HG02642 (cell line): ENCODE results near the gene TNFSF8.

Experiments
- ATAC-seq: cut with Tn5 transposase; IDR thresholded peaks from one replicate; pipeline ENCODE4 v1.9.1; 2021; ENCODE audit warnings: mild to moderate bottlenecking; ENCODE audit not compliant: unreplicated experiment, poor library complexity

Gene TNFSF8, protein sequence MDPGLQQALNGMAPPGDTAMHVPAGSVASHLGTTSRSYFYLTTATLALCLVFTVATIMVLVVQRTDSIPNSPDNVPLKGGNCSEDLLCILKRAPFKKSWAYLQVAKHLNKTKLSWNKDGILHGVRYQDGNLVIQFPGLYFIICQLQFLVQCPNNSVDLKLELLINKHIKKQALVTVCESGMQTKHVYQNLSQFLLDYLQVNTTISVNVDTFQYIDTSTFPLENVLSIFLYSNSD

DNA sequence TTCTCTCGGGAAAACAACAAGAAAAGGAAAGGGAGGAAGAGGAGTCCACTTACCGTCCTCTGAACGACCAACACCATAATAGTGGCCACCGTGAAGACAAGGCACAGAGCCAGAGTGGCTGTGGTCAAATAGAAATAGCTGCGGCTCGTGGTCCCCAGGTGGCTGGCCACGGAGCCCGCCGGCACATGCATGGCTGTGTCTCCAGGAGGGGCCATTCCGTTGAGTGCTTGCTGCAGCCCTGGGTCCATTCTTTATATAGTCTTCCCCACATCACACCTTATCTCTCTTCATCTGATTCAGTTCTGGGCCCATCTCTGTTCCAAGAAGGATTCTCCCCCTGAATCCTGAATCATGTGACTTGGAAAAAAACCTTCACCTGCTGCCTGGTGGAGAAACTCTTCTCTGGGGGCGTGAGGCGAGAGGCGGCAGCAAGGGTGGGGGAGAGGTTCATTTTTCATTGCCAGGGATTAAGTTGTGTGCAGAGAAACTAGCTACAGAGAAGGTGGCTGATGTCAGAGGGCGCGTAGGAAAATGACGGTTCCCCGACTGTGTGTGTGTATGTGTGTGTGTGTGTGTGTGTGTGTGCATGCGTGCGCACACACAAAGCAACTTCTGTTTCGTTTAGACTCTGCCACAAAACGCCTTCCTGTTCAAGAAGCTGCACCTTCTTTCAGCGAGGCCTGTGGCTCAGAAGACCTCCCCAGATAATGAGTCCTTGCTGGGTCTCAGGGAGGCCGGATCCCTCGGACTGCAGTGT, at the start of gene TNFSF8:
Gene TNFSF8 (minus strand): TSS at position 536 of the 757 bp plus-strand sequence. CDS start 288 bp downstream, at position 248.
- peak; percentile 46 for ATAC-seq

GRCh38 chr9:114973216-114973615, 42.8 kb upstream of the TNFSF8 start:
- ATAC-seq: no peak

DNA sequence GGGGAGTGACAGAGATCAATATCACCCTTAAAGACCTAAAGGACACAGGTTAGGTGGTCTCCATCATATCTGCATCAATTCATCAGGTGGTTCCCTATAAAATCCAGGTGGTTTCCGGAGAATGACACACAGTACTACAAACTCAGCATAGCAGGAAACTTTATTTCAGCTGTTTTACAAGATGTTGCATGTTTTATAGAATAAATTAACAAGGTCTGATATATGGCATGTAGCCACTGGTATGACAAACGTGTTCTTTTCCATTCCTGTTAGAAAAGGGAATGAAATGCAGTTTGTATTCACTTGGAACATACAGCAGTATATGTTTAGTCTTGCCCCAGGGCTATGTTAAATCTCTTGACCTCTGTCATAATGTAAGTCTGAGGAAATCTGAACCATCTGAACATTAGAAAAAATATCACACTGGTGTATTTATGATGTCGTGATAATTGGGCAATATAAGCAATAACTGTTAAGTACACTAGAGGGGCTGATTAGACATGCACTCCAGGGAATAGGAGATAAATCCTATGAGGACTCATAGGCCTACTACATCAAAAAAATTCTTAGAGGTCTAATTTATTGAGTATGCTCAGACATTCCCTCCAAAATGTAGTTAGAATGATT, 42.2 kb upstream of the TNFSF8 start:
- ATAC-seq: no peak

DNA sequence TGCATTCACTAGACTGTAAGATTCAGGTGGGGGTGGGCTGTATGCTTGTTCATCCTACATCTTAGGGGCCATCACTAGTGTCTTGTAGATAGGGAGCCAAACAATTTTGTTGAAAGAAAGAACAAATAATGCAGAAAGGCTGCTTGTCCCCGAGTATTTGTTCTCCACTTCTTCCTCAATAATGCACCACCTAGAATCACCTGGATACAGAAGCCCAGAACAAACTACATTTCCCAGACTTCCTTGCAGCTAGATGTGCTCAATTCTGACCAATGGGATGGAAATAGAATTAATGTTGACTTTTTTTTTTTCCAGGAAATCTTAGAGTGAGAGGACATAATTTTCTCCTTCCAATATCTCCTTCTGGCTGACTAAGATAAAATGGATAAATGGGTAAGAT, 38.9 kb upstream of the TNFSF8 start:
- no peak for ATAC-seq

- no peak for ATAC-seq
Measured at GRCh38 chr9:114968671-114969070, 38.3 kb upstream of the TNFSF8 start.

DNA sequence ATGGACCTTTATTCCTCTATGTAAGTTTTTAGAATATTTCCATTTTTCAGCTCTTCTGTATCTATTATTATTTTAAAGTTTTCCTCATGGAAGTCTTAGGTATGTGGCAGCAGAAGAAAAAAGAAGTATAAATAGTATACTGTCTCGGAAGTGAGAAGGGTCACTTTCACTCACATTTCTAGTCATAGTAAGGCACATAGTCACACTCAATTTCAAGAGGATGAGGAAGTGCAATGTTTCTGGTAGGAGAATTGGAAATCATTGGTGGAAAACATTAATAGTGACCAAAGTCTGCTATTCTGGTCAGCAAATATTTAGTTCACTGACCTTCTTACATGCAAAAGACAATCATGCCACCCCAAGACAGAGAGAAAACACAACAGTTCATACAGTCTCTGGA, 35.2 kb upstream of the TNFSF8 start:
- ATAC-seq: no peak

DNA sequence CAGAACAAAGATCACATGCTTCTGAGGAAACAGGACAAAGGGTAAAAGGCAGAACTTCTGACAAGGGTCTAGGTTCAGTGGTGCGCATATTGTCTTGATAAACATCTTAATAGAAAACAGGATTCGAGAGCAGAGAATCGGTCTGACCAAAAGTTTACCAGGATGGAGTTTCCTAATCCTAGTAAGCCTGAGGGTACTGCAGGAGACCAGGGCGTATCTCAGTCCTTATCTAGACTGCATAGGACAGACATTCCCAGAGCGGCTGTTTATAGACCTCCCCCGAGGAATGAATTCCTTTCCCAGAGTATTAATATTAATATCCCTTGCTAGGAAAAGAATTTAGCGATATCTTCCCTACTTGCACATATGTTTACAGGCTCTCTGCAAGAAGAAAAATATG, 32.4 kb upstream of the TNFSF8 start:
- no peak for ATAC-seq

- no peak for ATAC-seq
Measured at GRCh38 chr9:114960276-114960675, 29.9 kb upstream of the TNFSF8 start.

- ATAC-seq: no peak
Measured at GRCh38 chr9:114958844-114959235, 28.4 kb upstream of the TNFSF8 start.

GRCh38 chr9:114958021-114958843, 27.8 kb upstream of the TNFSF8 start:
- ATAC-seq: no peak

DNA sequence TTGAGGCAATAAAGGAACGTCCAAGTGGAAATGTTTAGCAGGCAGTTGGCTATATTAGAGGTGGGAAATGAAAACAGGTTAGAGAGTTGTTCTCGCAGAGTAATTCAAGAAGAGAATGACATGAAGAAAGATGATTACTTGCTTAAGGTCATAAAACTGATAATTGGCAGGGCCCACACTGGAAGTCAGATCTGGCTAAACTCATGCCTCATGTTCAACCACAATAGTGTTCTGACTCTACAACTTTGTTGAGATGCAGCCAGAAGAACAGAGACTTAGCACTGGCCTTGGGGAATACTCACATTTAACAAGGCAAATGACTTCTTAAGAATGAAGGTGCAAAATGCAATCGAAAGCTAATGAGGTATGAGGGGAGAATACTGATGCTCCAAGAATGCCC, 27.2 kb upstream of the TNFSF8 start:
- ATAC-seq: no peak

DNA sequence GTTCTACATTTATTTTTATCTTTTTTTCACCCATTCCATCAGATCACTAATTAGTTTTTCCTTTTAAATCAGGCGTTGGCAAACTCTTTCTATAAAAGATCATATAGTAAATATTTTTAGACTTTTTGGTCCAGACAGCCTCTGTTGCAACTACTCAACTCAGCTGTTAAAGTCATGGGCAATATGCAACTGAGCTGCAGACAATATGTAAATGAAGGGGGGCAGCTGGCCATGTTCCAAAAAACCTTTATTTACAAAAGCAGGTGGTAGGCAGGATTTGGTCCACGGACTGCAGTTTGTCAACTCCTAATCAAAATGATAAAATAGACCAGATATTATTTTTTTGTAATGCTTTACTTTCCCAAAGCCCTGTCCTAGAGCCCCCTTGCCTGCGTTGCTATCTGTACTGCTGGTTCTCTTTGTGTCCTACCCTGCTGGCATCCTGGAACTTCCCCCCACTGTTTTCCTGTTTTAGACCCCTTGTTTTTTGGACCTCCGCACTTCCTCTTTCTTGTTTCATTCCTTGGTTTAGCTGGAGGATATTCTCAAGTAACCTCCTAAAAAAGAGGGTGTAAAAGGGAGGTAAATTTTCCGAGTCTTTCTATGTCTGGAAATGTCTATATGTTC, 24.7 kb upstream of the TNFSF8 start:
- ATAC-seq: no peak

DNA sequence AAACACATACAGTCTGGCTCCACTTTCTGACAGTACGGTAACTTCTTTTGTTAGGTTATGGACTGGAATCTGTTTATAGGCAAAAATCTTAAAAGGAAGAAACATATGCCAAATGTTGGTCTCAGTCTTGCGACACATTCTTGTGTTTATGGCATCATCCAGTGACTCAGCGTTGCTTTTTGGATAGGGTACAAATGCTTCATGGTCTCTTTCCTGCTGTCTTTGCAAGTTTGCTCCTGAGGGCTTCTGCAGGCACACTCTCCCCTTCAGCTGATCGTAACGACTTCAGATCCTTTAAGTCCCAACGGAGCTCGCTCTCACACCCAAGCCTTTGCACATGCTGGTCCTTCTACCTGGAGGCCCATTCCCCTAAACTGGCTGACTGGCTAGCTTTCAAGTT, 23.6 kb upstream of the TNFSF8 start:
- ATAC-seq: no peak

- ATAC-seq: no peak
Measured at GRCh38 chr9:114953046-114953445, 22.7 kb upstream of the TNFSF8 start.

DNA sequence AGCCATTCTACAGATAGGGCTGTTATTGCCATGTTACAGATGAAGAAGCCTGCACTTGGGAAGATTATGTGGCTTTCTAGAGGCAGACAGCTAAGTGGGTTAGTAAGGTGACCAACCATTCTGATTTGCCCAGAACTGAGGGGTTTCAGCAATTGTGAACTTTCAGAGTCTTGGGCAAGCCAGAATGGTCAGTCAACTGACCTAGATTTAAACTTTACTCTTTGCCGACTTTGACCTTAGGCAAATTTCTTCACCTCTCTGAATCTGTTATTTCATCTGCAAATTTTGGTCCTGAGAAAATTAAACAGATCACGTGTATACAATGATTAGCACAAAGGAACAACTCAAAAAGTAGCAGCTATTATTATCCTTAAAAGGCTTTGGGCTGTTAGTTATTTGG, 20.4 kb upstream of the TNFSF8 start:
- ATAC-seq: no peak

GRCh38 chr9:114947058-114947457, 16.7 kb upstream of the TNFSF8 start:
- ATAC-seq: no peak

GRCh38 chr9:114945616-114946412, 15.4 kb upstream of the TNFSF8 start:
- no peak for ATAC-seq

- no peak for ATAC-seq
Measured at GRCh38 chr9:114941376-114941775, 11.0 kb upstream of the TNFSF8 start.
